Neutrophil (primary cell): ENCODE measurements around the gene RAP1A.
A peak's percentile ranks its signal among the peaks of the same experiment; 100 is the strongest.

ENCODE experiments used
- H3K27ac ChIP-seq: fragments of 200-600 bp; sonication (generic); 2 replicates; pipeline ENCODE4 v1.5.1; 2016; ENCODE audit warnings: mild to moderate bottlenecking, moderate library complexity
- H3K27me3 ChIP-seq: fragments of 200-600 bp; sonication (generic); 2 replicates; pipeline ENCODE4 v1.6.0; 2016; ENCODE audit warnings: mild to moderate bottlenecking
- H3K36me3 ChIP-seq: fragments of 200-600 bp; sonication (generic); 2 replicates; pipeline ENCODE4 v1.5.1; 2017
- H3K4me1 ChIP-seq, 2 experiments: fragments of 200-600 bp in 1 of 2; sonication (generic) in 1 of 2; 1 replicate in 1 of 2; 2 replicates in 1 of 2; pipeline versions ENCODE4 v1.5.1 to v1.6.1; 2013 to 2016; ENCODE audit warnings: low read depth in 1 of 2, low read length in 1 of 2, mild to moderate bottlenecking in 1 of 2, moderate library complexity in 1 of 2; ENCODE audit not compliant: control insufficient read depth in 1 of 2, insufficient read depth in 1 of 2
- H3K4me3 ChIP-seq, 2 experiments: fragments of 200-600 bp in 1 of 2; sonication (generic) in 1 of 2; 1 replicate in 1 of 2; 2 replicates in 1 of 2; pipeline ENCODE4 v1.5.1; 2013 to 2016; ENCODE audit warnings: low read depth in 1 of 2, low read length in 1 of 2, mild to moderate bottlenecking in 1 of 2, moderate library complexity in 1 of 2
- H3K9me3 ChIP-seq: fragments of 200-600 bp; sonication (generic); 2 replicates; pipeline ENCODE4 v1.5.1; 2016
- CTCF ChIP-seq: fragments of 200-600 bp; sonication (generic); IDR thresholded peaks from 2 replicates; pipeline ENCODE4 v1.5.1; 2016; ENCODE audit warnings: antibody characterized with exemption

RAP1A gene

DNA sequence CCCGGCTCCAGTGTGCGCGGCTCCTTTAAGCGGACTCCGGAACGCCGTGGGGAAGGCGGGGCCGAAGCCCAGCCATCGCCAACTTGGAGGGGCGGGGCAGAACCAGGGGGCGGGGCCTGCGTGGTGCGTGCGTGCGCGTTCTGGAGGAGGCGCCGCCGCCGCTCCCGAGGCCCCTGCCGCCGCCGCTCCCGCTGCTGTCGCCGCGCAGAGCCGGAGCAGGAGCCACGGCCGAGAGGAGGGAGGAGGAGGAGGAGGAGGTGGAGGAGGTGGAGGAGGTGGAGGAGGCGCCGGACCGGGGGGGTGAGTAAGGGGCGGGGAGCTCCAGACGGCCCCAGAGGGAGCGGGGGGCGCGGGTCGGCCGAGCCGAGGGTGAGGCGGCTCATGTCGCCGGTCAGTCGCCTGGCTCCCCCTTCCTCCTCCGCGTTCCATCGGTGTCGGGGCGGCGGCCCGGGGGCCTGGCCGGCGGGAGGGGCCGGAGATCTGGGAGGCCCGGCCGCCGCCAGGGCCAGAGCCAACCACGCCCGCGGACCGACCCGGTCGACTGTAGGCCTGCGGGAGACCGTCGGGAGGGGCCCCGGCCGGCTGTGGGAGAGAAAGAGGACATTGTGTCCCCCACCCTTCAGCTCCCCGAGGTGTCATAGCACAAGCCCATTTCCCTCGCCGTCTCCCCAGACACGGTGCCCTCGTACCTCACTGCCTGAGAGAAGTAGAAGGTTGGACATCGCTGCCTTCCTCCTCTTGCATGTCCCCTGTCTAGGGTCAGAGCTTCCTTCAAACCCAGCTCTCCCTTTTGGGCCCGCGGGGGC is at the start of gene RAP1A:
TSS of gene RAP1A (plus strand) at position 155 of the 806 bp plus-strand sequence. CDS start 71,572 bp downstream, outside the sequence.
- Histone ChIP-seq H3K36me3 (no peaks in the 10 kb centered on the region), H3K27ac (peak within 1 kb of the TSS; percentile 96), H3K27me3 (no peaks in the 10 kb centered on the region), H3K4me3 (peak within 1 kb of the TSS; percentile 89 to 92), H3K4me1 (peaks cover 69% of the 10 kb centered on the region in 2 experiments), H3K9me3 (no peaks in the 10 kb centered on the region)
- TF ChIP-seq CTCF, result peak; percentile 45

DNA sequence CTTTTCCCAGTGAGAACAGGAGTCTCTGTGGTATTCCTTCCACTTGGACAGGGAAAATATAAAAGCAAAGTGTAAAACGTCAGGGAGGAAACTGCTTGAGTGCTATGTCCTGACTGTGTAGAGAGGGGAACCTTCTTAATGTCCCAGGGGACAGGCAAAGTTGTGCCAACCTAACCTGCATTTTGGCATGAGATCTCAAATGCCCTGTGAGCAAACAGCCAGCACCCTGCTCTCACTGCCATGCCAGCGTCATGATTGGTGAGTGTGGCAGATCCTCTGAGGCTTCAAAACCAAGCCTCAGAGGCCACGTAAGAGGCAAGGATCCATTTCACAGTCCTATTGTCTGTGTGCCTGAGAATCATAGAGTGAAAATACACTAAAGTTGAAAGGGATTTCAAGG is 49.7 kb upstream of the RAP1A start:
- no peaks in the 10 kb centered on the region for H3K27me3 ChIP-seq
- no peak for TF ChIP-seq CTCF
- no peaks in the 10 kb centered on the region for H3K4me1 ChIP-seq
- no peaks in the 10 kb centered on the region for H3K9me3 ChIP-seq
- no peak overlapping the region for H3K27ac ChIP-seq
- H3K36me3 ChIP-seq, result no peaks in the 10 kb centered on the region
- H3K4me3 ChIP-seq, result no peak overlapping the region

GRCh38 chr1:111570781-111571181 is 48.8 kb upstream of the RAP1A start:
- no peaks in the 10 kb centered on the region for H3K36me3 ChIP-seq
- H3K4me3 ChIP-seq, result no peak overlapping the region
- TF ChIP-seq CTCF, result no peak
- no peaks in the 10 kb centered on the region for H3K9me3 ChIP-seq
- no peaks in the 10 kb centered on the region for H3K4me1 ChIP-seq
- H3K27ac ChIP-seq, result no peak overlapping the region
- no peaks in the 10 kb centered on the region for H3K27me3 ChIP-seq

GRCh38 chr1:111571239-111571638 is 48.4 kb upstream of the RAP1A start:
- H3K9me3 ChIP-seq, result no peaks in the 10 kb centered on the region
- no peaks in the 10 kb centered on the region for H3K4me1 ChIP-seq
- TF ChIP-seq CTCF, result no peak
- no peaks in the 10 kb centered on the region for H3K36me3 ChIP-seq
- H3K27me3 ChIP-seq, result no peaks in the 10 kb centered on the region
- H3K4me3 ChIP-seq, result no peak overlapping the region
- H3K27ac ChIP-seq, result no peak overlapping the region

DNA sequence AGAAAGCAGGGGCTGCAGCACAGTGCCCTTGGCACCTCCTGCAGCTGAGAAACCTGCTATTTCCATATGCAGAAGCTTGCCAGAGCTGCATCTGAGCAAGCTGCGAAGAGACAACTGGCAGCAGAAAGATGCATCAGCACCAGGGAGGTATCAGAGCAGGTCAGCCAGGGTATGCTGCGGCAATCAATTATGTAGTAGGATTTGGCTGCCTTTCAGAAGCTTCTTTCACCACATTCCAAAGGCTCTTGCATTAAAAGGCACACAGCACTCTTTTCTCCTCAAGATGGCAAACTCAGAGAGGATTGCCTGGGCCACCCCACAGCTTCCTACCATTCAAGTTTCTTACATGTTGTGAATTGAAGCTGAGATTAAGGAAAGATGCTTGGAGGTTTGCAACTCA is 47.6 kb upstream of the RAP1A start:
- Histone ChIP-seq H3K27me3 (no peaks in the 10 kb centered on the region), H3K27ac (no peak overlapping the region), H3K4me1 (no peaks in the 10 kb centered on the region), H3K4me3 (no peak overlapping the region), H3K9me3 (no peaks in the 10 kb centered on the region), H3K36me3 (no peaks in the 10 kb centered on the region)
- TF ChIP-seq CTCF, result no peak
